ENCODE data around the gene AAR2.

The AAR2 gene

GRCh38 chr20:36197271-36197670, 39.0 kb upstream of the AAR2 start:
- no peak overlapping the region for H3K4me2 ChIP-seq (ENCODE audit: low read length)
- no peak overlapping the region for H3K4me3 ChIP-seq (ENCODE audit: low read length)
- H4K20me1 ChIP-seq (ENCODE audit: control insufficient read depth, insufficient read depth, low read depth, low read length): no peaks in the 10 kb centered on the region
- H3K36me3 ChIP-seq (ENCODE audit: control insufficient read depth, low read length): no peaks in the 10 kb centered on the region
- TF ChIP-seq EZH2phosphoT487 (IDR thresholded peaks at IDR 0.05; ENCODE audit: borderline replicate concordance, low read length): no peak
- TF ChIP-seq, protein P1, sequence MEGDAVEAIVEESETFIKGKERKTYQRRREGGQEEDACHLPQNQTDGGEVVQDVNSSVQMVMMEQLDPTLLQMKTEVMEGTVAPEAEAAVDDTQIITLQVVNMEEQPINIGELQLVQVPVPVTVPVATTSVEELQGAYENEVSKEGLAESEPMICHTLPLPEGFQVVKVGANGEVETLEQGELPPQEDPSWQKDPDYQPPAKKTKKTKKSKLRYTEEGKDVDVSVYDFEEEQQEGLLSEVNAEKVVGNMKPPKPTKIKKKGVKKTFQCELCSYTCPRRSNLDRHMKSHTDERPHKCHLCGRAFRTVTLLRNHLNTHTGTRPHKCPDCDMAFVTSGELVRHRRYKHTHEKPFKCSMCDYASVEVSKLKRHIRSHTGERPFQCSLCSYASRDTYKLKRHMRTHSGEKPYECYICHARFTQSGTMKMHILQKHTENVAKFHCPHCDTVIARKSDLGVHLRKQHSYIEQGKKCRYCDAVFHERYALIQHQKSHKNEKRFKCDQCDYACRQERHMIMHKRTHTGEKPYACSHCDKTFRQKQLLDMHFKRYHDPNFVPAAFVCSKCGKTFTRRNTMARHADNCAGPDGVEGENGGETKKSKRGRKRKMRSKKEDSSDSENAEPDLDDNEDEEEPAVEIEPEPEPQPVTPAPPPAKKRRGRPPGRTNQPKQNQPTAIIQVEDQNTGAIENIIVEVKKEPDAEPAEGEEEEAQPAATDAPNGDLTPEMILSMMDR (IDR thresholded peaks at IDR 0.05; ENCODE audit: low read depth, low read length, poor library complexity, severe bottlenecking): no peak
- H3K4me1 ChIP-seq (ENCODE audit: control insufficient read depth, low read length): no peaks in the 10 kb centered on the region
- H3K79me2 ChIP-seq (ENCODE audit: control insufficient read depth, low read length): no peaks in the 10 kb centered on the region
- H3F3A ChIP-seq (ENCODE audit: control insufficient read depth, insufficient read depth): no peaks in the 10 kb centered on the region
- H3K9me3 ChIP-seq (ENCODE audit: control insufficient read depth, insufficient read depth, low read length): no peaks in the 10 kb centered on the region
- no peaks in the 10 kb centered on the region for H3K9me2 ChIP-seq (replicated peaks; ENCODE audit: control insufficient read depth, low read length)
- H3K27me3 ChIP-seq (ENCODE audit: control insufficient read depth, low read length): peaks cover 35% of the 10 kb centered on the region
- H3K27ac ChIP-seq (ENCODE audit: low read depth, low read length): no peak overlapping the region

DNA sequence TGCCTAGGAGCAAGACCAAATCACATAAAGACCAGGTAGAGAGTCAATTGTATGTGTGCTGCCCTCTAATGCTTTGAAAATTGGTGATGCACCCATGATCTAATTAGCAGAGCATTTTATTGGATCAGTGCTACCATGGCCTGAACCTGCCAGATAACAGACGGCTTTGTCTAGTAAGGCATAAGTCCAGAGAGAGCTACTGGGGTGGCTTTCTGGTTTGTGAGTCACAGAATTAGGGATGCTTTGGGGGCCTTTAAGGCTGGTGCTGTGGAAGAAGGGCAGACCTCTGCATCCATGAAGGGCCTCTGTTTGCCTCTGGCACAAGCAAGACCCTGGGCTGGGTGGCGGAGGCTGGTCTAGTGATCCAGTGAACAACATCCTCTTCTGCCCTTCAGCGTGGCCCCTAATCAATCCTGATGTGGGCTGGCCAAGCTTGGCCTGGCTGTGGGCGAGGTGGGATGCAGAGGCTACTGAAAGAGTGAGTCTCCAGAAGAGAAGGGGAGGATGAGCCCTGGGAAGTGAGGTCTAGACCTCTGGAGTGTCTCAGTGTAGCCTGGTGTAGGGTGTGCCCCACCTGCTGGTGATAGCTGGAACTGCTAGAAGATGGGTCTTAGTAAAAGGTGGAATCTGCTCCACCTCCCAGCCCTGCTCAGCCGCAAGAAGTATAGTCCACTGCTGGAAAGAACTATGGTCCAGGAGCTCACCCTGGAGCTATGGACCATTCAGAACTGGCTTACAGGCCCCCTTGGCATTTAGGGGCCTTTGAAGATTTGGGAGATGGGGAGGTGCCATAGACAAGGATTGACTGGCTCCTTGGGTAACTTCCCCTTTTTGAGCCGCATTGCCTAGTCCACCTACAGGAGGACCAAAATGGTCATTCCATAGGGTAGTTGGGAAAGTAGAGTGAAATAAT, 36.7 kb upstream of the AAR2 start:
- Histone ChIP-seq H3K9me3 (ENCODE audit: control insufficient read depth, insufficient read depth, low read length) (no peaks in the 10 kb centered on the region), H3K27me3 (ENCODE audit: control insufficient read depth, low read length) (peaks cover 45% of the 10 kb centered on the region), H3K4me2 (ENCODE audit: low read length) (no peak overlapping the region), H3K4me3 (ENCODE audit: low read length) (no peak overlapping the region), H3K36me3 (ENCODE audit: control insufficient read depth, low read length) (no peaks in the 10 kb centered on the region), H3K9me2 (replicated peaks; ENCODE audit: control insufficient read depth, low read length) (no peaks in the 10 kb centered on the region), H3K27ac (ENCODE audit: low read depth, low read length) (no peak overlapping the region), H3K4me1 (ENCODE audit: control insufficient read depth, low read length) (no peaks in the 10 kb centered on the region), H4K20me1 (ENCODE audit: control insufficient read depth, insufficient read depth, low read depth, low read length) (no peaks in the 10 kb centered on the region), H3F3A (ENCODE audit: control insufficient read depth, insufficient read depth) (no peaks in the 10 kb centered on the region), H3K79me2 (ENCODE audit: control insufficient read depth, low read length) (no peaks in the 10 kb centered on the region)
- TF ChIP-seq, protein P1 (IDR thresholded peaks at IDR 0.05; ENCODE audit: low read depth, low read length, poor library complexity, severe bottlenecking): peak; percentile 92
- TF ChIP-seq EZH2phosphoT487 (IDR thresholded peaks at IDR 0.05; ENCODE audit: borderline replicate concordance, low read length): no peak

DNA sequence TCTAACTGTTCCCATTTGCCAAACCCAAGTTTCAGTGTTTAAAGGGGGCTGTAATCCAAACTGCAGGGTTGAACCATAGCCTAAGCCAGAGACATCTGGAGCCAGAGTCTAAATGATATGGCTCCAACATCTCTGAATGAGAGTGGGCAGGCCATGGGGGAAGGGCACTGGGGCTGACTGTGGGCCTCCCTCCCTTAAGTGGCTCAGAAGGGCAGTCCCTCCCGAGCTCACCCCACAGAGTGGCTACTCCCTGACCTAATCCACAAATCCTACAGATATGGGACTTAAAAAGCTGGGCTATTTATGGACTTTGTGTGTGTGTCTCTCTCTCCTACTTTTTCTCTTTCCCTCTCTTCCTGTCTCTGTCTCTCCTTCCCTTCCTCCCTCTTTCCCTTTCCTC, 35.8 kb upstream of the AAR2 start:
- no peak overlapping the region for H3K4me2 ChIP-seq (ENCODE audit: low read length)
- no peaks in the 10 kb centered on the region for H3K36me3 ChIP-seq (ENCODE audit: control insufficient read depth, low read length)
- H3K79me2 ChIP-seq (ENCODE audit: control insufficient read depth, low read length): no peaks in the 10 kb centered on the region
- TF ChIP-seq, protein P1 (IDR thresholded peaks at IDR 0.05; ENCODE audit: low read depth, low read length, poor library complexity, severe bottlenecking): no peak
- no peak for TF ChIP-seq EZH2phosphoT487 (IDR thresholded peaks at IDR 0.05; ENCODE audit: borderline replicate concordance, low read length)
- no peaks in the 10 kb centered on the region for H3K9me3 ChIP-seq (ENCODE audit: control insufficient read depth, insufficient read depth, low read length)
- H3K4me1 ChIP-seq (ENCODE audit: control insufficient read depth, low read length): no peaks in the 10 kb centered on the region
- no peaks in the 10 kb centered on the region for H3K9me2 ChIP-seq (replicated peaks; ENCODE audit: control insufficient read depth, low read length)
- H3K27me3 ChIP-seq (ENCODE audit: control insufficient read depth, low read length): peaks cover 47% of the 10 kb centered on the region
- H4K20me1 ChIP-seq (ENCODE audit: control insufficient read depth, insufficient read depth, low read depth, low read length): no peaks in the 10 kb centered on the region
- H3K27ac ChIP-seq (ENCODE audit: low read depth, low read length): no peak overlapping the region
- H3F3A ChIP-seq (ENCODE audit: control insufficient read depth, insufficient read depth): no peaks in the 10 kb centered on the region
- no peak overlapping the region for H3K4me3 ChIP-seq (ENCODE audit: low read length)

Measured in DOHH2 (cell line).